Mesenchymal stem cell (in vitro differentiated cells and primary cell): ENCODE data around the gene TUSC2.

Source experiments
- DNase-seq: peaks from one replicate; pipeline ENCODE4 v3.0.0-alpha.2; 2013
- H2AFZ ChIP-seq: one replicate; pipeline ENCODE4 v1.6.1; 2013; ENCODE audit warnings: low read depth, mild to moderate bottlenecking, control low read depth, inconsistent platforms, low read length, moderate library complexity
- H2AK5ac ChIP-seq: 2 replicates; pipeline ENCODE4 v1.6.1; 2013; ENCODE audit warnings: low read length, moderate library complexity, mild to moderate bottlenecking, inconsistent platforms; ENCODE audit not compliant: severe bottlenecking
- H2BK120ac ChIP-seq: one replicate; pipeline ENCODE4 v1.6.1; 2013; ENCODE audit warnings: low read depth, mild to moderate bottlenecking, inconsistent platforms, low read length, moderate library complexity
- H2BK12ac ChIP-seq, 2 experiments: one replicate each; pipeline ENCODE4 v1.6.1; 2013; ENCODE audit warnings: inconsistent platforms in 2 of 2, low read length in 2 of 2, mild to moderate bottlenecking in 2 of 2, moderate library complexity in 2 of 2, control low read depth in 1 of 2
- H2BK15ac ChIP-seq: one replicate; pipeline ENCODE4 v1.6.1; 2013; ENCODE audit warnings: mild to moderate bottlenecking, low read depth, inconsistent platforms; ENCODE audit not compliant: poor library complexity, severe bottlenecking
- H2BK5ac ChIP-seq: 2 replicates; pipeline ENCODE4 v1.6.1; 2013; ENCODE audit warnings: low read depth, mild to moderate bottlenecking, low read length, control low read depth, inconsistent platforms; ENCODE audit not compliant: poor library complexity, severe bottlenecking
- H3K14ac ChIP-seq, 2 experiments: one replicate each; pipeline ENCODE4 v1.6.1; 2013; ENCODE audit warnings: inconsistent platforms in 2 of 2, low read length in 2 of 2, control low read depth in 1 of 2, mild to moderate bottlenecking in 1 of 2, moderate library complexity in 1 of 2
- H3K18ac ChIP-seq, 2 experiments: one replicate each; pipeline ENCODE4 v1.6.1; 2013; ENCODE audit warnings: inconsistent platforms in 2 of 2, low read length in 2 of 2, control low read depth in 1 of 2, low read depth in 1 of 2, mild to moderate bottlenecking in 1 of 2
- H3K23ac ChIP-seq, 2 experiments: one replicate each; pipeline ENCODE4 v1.6.1; 2013; ENCODE audit warnings: inconsistent platforms in 2 of 2, low read length in 2 of 2, mild to moderate bottlenecking in 2 of 2, moderate library complexity in 2 of 2, control low read depth in 1 of 2
- H3K27ac ChIP-seq: 2 replicates; pipeline ENCODE4 v1.5.1; 2013; ENCODE audit warnings: mild to moderate bottlenecking, moderate library complexity, low read length, control low read depth, inconsistent platforms; ENCODE audit not compliant: poor library complexity, severe bottlenecking
- H3K27me3 ChIP-seq, 2 experiments: 2 replicates each; pipeline versions ENCODE4 v1.6.1 to v1.7.0; 2013; ENCODE audit warnings: low read length in 2 of 2, mild to moderate bottlenecking in 2 of 2, moderate library complexity in 2 of 2, control low read depth in 1 of 2, inconsistent platforms in 1 of 2; ENCODE audit not compliant: control insufficient read depth in 1 of 2, insufficient read depth in 1 of 2
- H3K36me3 ChIP-seq, 2 experiments: 2 replicates each; pipeline versions ENCODE4 v1.6.1 to v1.7.0; 2013; ENCODE audit warnings: low read length in 2 of 2, control low read depth in 1 of 2, inconsistent platforms in 1 of 2, low read depth in 1 of 2, mild to moderate bottlenecking in 1 of 2; ENCODE audit not compliant: insufficient read depth in 2 of 2, control insufficient read depth in 1 of 2
- H3K4ac ChIP-seq, 2 experiments: one replicate each; pipeline ENCODE4 v1.6.1; 2013; ENCODE audit warnings: inconsistent platforms in 2 of 2, low read length in 2 of 2, mild to moderate bottlenecking in 2 of 2, moderate library complexity in 2 of 2, control low read depth in 1 of 2, low read depth in 1 of 2
- H3K4me1 ChIP-seq: 2 replicates; pipeline ENCODE4 v1.6.1; 2013; ENCODE audit warnings: low read depth, low read length, control low read depth; ENCODE audit not compliant: control insufficient read depth, insufficient read depth
- H3K4me2 ChIP-seq: 2 replicates; pipeline ENCODE4 v1.6.1; 2013; ENCODE audit warnings: low read length, mild to moderate bottlenecking, inconsistent platforms; ENCODE audit not compliant: poor library complexity, severe bottlenecking
- H3K4me3 ChIP-seq, 2 experiments: 2 replicates each; pipeline versions ENCODE4 v1.5.1 to v1.7.0; 2013; ENCODE audit warnings: low read length in 2 of 2, mild to moderate bottlenecking in 2 of 2, control low read depth in 1 of 2, low read depth in 1 of 2; ENCODE audit not compliant: insufficient read depth in 1 of 2
- H3K79me1 ChIP-seq: replicated peaks from 2 replicates; pipeline ENCODE4 v1.6.1; 2013; ENCODE audit warnings: mild to moderate bottlenecking, control low read depth, low read length, inconsistent platforms; ENCODE audit not compliant: poor library complexity, severe bottlenecking
- H3K9ac ChIP-seq: 2 replicates; pipeline ENCODE4 v1.7.0; 2013; ENCODE audit warnings: mild to moderate bottlenecking, low read length, moderate library complexity
- H3K9me3 ChIP-seq: 2 replicates; pipeline ENCODE4 v1.7.0; 2013; ENCODE audit warnings: mild to moderate bottlenecking, low read length; ENCODE audit not compliant: control insufficient read depth
- H4K8ac ChIP-seq: one replicate; pipeline ENCODE4 v1.6.1; 2013; ENCODE audit warnings: inconsistent platforms, mild to moderate bottlenecking, low read length, moderate library complexity
- H4K91ac ChIP-seq: one replicate; pipeline ENCODE4 v1.6.1; 2013; ENCODE audit warnings: mild to moderate bottlenecking, low read length, inconsistent platforms
- WGBS: methylation state at CpG from one replicate; pipeline ENCODE4 v1.1.7; 2013; ENCODE audit warnings: mixed read lengths; 5-methylcytosine and 5-hydroxymethylcytosine counted together

The TUSC2 gene

DNA sequence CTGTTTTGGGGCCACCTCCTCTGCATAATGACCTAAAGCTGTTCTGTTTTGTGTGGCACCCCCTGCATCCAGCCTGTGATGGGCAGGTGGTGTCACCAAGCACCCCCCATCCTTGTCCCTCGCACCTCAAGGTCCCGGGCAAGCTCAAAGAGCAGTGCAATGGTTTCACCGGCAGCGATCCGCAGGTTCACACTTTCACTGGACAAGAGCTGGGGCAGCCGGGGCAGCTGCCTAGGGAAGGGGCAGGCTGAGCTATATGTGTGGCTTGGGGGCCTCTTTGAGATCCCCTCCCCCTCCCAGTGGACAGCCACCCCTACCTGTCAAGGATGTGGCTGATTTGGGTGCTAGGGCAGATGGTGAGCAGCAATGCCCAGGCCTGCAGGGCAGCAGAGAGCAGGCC, 38.9 kb downstream of the TUSC2 start:
- H3K27me3 ChIP-seq = no peaks in the 10 kb centered on the region
- H3K9ac ChIP-seq = no peak overlapping the region
- H3K36me3 ChIP-seq = peaks cover 45 to 48% of the 10 kb centered on the region in 2 experiments
- no peak overlapping the region for H3K27ac ChIP-seq
- H3K4me3 ChIP-seq = no peak overlapping the region
- no peak overlapping the region for H2BK15ac ChIP-seq
- no peak overlapping the region for H3K4me2 ChIP-seq
- no peak overlapping the region for H3K4ac ChIP-seq
- DNase-seq = no peak
- no peaks in the 10 kb centered on the region for H3K9me3 ChIP-seq
- H2AK5ac ChIP-seq = no peak overlapping the region
- 98% methylated on average over 6 of the region's 6 CpGs for WGBS
- peaks cover 25% of the 10 kb centered on the region for H3K79me1 ChIP-seq
- no peak overlapping the region for H3K23ac ChIP-seq
- no peak overlapping the region for H2AFZ ChIP-seq
- H4K91ac ChIP-seq = no peak overlapping the region
- H2BK12ac ChIP-seq = no peak overlapping the region
- no peak overlapping the region for H2BK120ac ChIP-seq
- no peak overlapping the region for H4K8ac ChIP-seq
- H3K4me1 ChIP-seq = peaks cover 17% of the 10 kb centered on the region
- no peak overlapping the region for H2BK5ac ChIP-seq
- H3K18ac ChIP-seq = no peak overlapping the region
- H3K14ac ChIP-seq = no peak overlapping the region

DNA sequence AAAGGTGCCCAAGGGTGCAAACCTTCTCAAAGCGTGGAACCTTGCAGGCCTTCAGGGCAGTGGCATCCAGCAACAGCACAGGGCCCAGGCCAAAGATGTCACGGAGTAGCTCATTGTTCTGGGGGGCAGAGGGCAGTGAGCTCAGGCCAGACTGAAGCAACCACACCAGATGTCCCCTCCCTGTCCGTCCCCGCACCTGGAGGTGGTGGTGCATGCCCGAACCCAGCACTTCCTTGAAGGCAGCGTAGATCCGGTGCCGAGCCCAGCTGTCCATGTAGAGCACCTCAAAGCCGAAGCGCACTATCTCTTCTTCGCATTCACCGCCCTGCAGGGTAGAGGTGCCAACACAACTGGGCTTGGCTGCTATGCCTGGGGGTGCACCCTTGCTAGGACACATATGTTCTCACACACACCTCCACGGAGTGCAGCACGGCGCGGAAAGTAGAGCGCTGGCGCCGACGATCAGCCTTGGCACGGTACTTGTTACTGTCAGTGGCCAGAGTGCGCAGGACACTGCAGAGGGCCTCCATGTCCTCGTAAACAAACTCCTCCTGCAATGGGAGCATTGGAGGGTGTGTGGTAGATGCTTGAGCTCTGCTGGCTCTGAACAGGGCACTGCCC, 39.5 kb downstream of the TUSC2 start:
- Histone ChIP-seq H2BK12ac (no peak overlapping the region), H3K36me3 (peaks cover 45 to 48% of the 10 kb centered on the region in 2 experiments), H3K4ac (no peak overlapping the region), H3K14ac (no peak overlapping the region), H3K4me2 (no peak overlapping the region), H3K4me1 (peaks cover 17% of the 10 kb centered on the region), H3K79me1 (peaks cover 25% of the 10 kb centered on the region), H2BK5ac (no peak overlapping the region), H3K27me3 (no peaks in the 10 kb centered on the region), H2BK120ac (no peak overlapping the region), H3K18ac (no peak overlapping the region), H2BK15ac (no peak overlapping the region), H4K91ac (no peak overlapping the region), H3K27ac (no peak overlapping the region), H2AK5ac (no peak overlapping the region), H4K8ac (no peak overlapping the region), H2AFZ (no peak overlapping the region), H3K9me3 (no peaks in the 10 kb centered on the region), H3K4me3 (no peak overlapping the region), H3K23ac (no peak overlapping the region), H3K9ac (no peak overlapping the region)
- 99% methylated on average over 23 of the region's 23 CpGs for WGBS
- DNase-seq = no peak

DNA sequence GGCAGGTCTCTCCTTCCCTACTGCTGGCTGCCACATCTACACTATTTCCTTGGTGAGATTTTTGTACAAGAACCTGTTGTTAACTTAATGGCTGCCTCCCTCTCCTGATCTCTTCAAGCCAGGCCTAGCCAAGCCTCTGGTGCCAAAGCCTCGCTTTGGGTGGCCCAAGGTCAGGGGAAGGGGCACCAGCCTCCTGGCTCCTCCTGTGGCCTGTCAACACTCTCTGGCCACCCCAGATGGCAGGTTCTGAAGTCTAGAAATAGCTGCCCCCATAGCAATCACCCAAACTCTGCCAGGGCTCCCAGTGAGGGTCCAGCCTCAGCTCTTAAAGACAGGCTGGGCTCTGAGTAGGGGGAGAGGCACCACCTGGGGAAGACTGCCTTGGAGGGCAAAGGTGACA, 40.8 kb downstream of the TUSC2 start:
- Histone ChIP-seq H2BK5ac (no peak overlapping the region), H2BK12ac (no peak overlapping the region), H2AFZ (no peak overlapping the region), H2BK15ac (no peak overlapping the region), H3K27me3 (no peaks in the 10 kb centered on the region), H2AK5ac (no peak overlapping the region), H3K36me3 (peaks cover 45 to 48% of the 10 kb centered on the region in 2 experiments), H3K27ac (no peak overlapping the region), H4K8ac (no peak overlapping the region), H3K14ac (no peak overlapping the region), H3K4ac (no peak overlapping the region), H3K4me2 (no peak overlapping the region), H3K79me1 (peaks cover 25% of the 10 kb centered on the region), H3K9me3 (no peaks in the 10 kb centered on the region), H3K4me3 (no peak overlapping the region), H3K9ac (no peak overlapping the region), H3K4me1 (peaks cover 12% of the 10 kb centered on the region), H2BK120ac (no peak overlapping the region), H3K23ac (no peak overlapping the region), H4K91ac (no peak overlapping the region), H3K18ac (no peak overlapping the region)
- WGBS = 100% methylated on average over 1 of the region's 1 CpG
- DNase-seq = no peak

DNA sequence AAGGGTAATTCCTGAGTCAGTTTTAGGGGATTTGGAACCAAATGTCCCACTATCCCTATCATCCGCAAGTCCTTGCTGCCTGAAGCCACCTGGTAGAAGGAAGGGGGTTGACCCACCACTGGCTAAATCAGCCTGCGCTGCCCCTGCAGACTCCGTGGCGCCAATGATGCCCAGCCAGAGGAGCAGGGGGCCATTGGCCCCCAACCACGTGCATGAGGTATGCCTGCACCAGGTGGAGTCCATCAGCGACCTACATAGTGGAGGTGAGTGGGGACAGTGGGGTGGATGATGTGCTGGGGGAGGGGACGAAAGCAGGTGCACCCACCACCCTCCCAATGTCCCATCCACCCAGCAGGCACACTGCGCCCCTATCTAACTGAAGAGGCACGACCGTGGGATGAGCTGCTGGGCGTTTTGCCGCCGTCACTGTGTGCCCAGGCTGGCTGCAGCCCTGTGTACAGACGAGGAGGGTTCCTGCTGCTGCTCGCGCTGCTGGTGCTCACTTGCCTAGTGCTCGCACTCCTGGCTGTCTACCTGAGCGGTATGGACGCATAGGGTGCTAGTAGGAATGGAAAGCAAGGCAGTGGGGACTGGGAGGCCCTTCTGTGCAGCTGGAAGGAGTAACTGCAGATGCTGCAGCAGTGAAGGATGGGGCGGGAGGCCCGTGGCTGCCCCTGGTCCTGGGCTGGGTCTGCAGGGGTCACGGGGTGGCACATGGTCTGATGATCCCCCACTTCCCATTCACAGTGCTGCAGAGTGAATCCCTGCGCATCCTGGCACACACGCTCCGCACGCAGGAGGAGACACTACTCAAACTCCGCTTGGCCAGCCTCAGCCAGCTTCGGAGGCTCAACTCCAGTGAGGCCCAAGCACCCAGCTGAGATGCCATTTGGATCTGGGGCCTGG, 41.4 kb downstream of the TUSC2 start:
- H3K79me1 ChIP-seq = peaks cover 22% of the 10 kb centered on the region
- no peak overlapping the region for H3K4me3 ChIP-seq
- H3K14ac ChIP-seq = no peak overlapping the region
- DNase-seq = no peak
- no peak overlapping the region for H2BK12ac ChIP-seq
- peaks cover 11% of the 10 kb centered on the region for H3K4me1 ChIP-seq
- no peaks in the 10 kb centered on the region for H3K27me3 ChIP-seq
- WGBS = 97% methylated on average over 25 of the region's 28 CpGs
- no peak overlapping the region for H3K18ac ChIP-seq
- peaks cover 45 to 48% of the 10 kb centered on the region in 2 experiments for H3K36me3 ChIP-seq
- H3K4me2 ChIP-seq = no peak overlapping the region
- no peaks in the 10 kb centered on the region for H3K9me3 ChIP-seq
- no peak overlapping the region for H2AK5ac ChIP-seq
- H3K9ac ChIP-seq = no peak overlapping the region
- H2BK15ac ChIP-seq = no peak overlapping the region
- H3K4ac ChIP-seq = no peak overlapping the region
- H4K91ac ChIP-seq = no peak overlapping the region
- H3K23ac ChIP-seq = no peak overlapping the region
- H2BK120ac ChIP-seq = no peak overlapping the region
- H4K8ac ChIP-seq = no peak overlapping the region
- H3K27ac ChIP-seq = no peak overlapping the region
- H2AFZ ChIP-seq = no peak overlapping the region
- no peak overlapping the region for H2BK5ac ChIP-seq
